DND-41 (cell line): ENCODE data around the gene RHOB.

Experiments used
- ATAC-seq: fragments of 200-7000 bp; cut with Tn5 transposase; 3 replicates; pipeline ENCODE4 v1.9.1; 2021; ENCODE audit warnings: low read depth; ENCODE audit not compliant: insufficient read depth
- DNase-seq: peaks from one replicate; pipeline ENCODE4 v3.0.0-alpha.2; 2020
- H2AFZ ChIP-seq: 2 replicates; pipeline ENCODE4 v1.6.0; 2012; ENCODE audit warnings: low read depth, low read length
- H3K27ac ChIP-seq: 2 replicates; pipeline ENCODE4 v1.5.1; 2012; ENCODE audit warnings: low read length, inconsistent platforms
- H3K27me3 ChIP-seq: fragments of 200-600 bp; sonication (generic); 2 replicates; pipeline ENCODE4 v1.6.0; 2012; ENCODE audit warnings: low read length, mild to moderate bottlenecking, inconsistent platforms; ENCODE audit not compliant: insufficient read depth, poor library complexity
- H3K36me3 ChIP-seq: 2 replicates; pipeline ENCODE4 v1.5.1; 2012; ENCODE audit warnings: low read length, inconsistent platforms; ENCODE audit not compliant: insufficient read depth
- H3K4me1 ChIP-seq: 2 replicates; pipeline ENCODE4 v1.5.1; 2012; ENCODE audit warnings: mild to moderate bottlenecking, low read length; ENCODE audit not compliant: insufficient read depth
- H3K4me2 ChIP-seq: 2 replicates; pipeline ENCODE4 v1.6.0; 2012; ENCODE audit warnings: mild to moderate bottlenecking, moderate library complexity, low read length, inconsistent platforms; ENCODE audit not compliant: insufficient read depth
- H3K4me3 ChIP-seq, 2 experiments: fragments of 200-600 bp in 1 of 2; shearing (Covaris generic) in 1 of 2; 2 replicates each; pipeline ENCODE4 v1.5.1; 2012 to 2016; ENCODE audit warnings: inconsistent platforms in 2 of 2, low read length in 2 of 2, mild to moderate bottlenecking in 2 of 2, low read depth in 1 of 2, moderate library complexity in 1 of 2
- H3K79me2 ChIP-seq: 2 replicates; pipeline ENCODE4 v1.6.0; 2012; ENCODE audit warnings: low read length, inconsistent platforms; ENCODE audit not compliant: insufficient read depth
- H3K9ac ChIP-seq: 2 replicates; pipeline ENCODE4 v1.6.0; 2012; ENCODE audit warnings: low read depth, mild to moderate bottlenecking, inconsistent platforms, low read length, moderate library complexity
- H3K9me3 ChIP-seq: 2 replicates; pipeline ENCODE4 v1.5.1; 2012; ENCODE audit warnings: low read length, moderate library complexity, mild to moderate bottlenecking, inconsistent platforms; ENCODE audit not compliant: insufficient read depth, severe bottlenecking
- H4K20me1 ChIP-seq: 2 replicates; pipeline ENCODE4 v1.6.0; 2012; ENCODE audit warnings: low read length; ENCODE audit not compliant: insufficient read depth
- EZH2 ChIP-seq: IDR thresholded peaks from 3 replicates; pipeline ENCODE4 v1.6.1; 2012; ENCODE audit warnings: borderline replicate concordance, low read depth, mild to moderate bottlenecking, moderate library complexity, low read length, inconsistent platforms; ENCODE audit not compliant: severe bottlenecking
- TF ChIP-seq, protein P1 (sequence below): IDR thresholded peaks from 2 replicates; pipeline ENCODE4 v1.5.1; 2012; ENCODE audit warnings: borderline replicate concordance, low read length, moderate library complexity, mild to moderate bottlenecking; ENCODE audit not compliant: poor library complexity, severe bottlenecking; ENCODE audit errors: extremely low read depth

Gene RHOB

DNA sequence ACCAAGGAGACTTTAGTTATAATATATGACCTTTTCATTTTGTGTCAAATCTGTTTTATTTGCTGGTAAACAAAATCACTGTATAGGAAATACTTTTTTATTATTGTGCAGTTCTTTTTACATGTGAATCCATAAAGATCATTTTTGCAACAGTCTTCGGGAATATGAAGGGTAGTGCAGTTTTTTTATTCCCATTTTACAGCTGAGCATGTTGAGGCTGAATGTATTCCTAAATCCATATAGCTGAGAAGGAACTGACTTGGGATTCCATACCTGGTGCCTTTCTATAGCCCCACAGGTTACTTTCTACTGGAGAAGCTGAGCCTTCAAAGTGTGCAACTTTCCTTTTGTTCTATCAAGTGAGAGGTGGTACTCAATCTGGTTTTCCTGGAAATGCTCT is 29.6 kb downstream of the RHOB start:
- no peak overlapping the region for H3K27ac ChIP-seq
- H3K36me3 ChIP-seq: no peaks in the 10 kb centered on the region
- H3K79me2 ChIP-seq: no peaks in the 10 kb centered on the region
- H3K4me1 ChIP-seq: no peaks in the 10 kb centered on the region
- DNase-seq (no peak), ATAC-seq (no peak)
- H4K20me1 ChIP-seq: no peaks in the 10 kb centered on the region
- H3K9me3 ChIP-seq: no peaks in the 10 kb centered on the region
- H3K4me3 ChIP-seq: no peak overlapping the region
- no peak overlapping the region for H3K4me2 ChIP-seq
- no peak overlapping the region for H3K9ac ChIP-seq
- no peaks in the 10 kb centered on the region for H3K27me3 ChIP-seq
- TF ChIP-seq, protein P1, sequence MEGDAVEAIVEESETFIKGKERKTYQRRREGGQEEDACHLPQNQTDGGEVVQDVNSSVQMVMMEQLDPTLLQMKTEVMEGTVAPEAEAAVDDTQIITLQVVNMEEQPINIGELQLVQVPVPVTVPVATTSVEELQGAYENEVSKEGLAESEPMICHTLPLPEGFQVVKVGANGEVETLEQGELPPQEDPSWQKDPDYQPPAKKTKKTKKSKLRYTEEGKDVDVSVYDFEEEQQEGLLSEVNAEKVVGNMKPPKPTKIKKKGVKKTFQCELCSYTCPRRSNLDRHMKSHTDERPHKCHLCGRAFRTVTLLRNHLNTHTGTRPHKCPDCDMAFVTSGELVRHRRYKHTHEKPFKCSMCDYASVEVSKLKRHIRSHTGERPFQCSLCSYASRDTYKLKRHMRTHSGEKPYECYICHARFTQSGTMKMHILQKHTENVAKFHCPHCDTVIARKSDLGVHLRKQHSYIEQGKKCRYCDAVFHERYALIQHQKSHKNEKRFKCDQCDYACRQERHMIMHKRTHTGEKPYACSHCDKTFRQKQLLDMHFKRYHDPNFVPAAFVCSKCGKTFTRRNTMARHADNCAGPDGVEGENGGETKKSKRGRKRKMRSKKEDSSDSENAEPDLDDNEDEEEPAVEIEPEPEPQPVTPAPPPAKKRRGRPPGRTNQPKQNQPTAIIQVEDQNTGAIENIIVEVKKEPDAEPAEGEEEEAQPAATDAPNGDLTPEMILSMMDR: no peak
- no peak for TF ChIP-seq EZH2
- no peak overlapping the region for H2AFZ ChIP-seq

DNA sequence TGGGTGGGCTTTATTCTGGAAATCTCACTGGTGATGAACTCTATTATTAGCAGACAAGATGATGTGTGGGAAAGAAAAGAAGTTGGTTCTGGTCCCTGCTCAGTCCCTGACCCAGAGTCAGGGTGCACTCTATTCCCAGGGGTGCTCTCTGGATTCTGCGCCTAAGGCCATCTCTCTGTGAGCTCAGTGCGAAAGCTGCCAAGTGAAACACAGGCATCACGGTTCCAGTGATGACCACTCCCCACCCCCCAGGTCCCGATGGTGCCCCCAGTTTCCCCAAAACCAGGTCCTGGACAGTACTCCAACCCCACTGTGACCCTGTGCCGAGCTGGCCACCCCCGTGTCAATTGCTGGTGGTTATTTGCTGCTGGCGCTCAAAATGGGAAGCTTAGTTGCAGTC is 30.1 kb downstream of the RHOB start:
- H3K4me2 ChIP-seq: no peak overlapping the region
- no peaks in the 10 kb centered on the region for H3K36me3 ChIP-seq
- H3K79me2 ChIP-seq: no peaks in the 10 kb centered on the region
- H3K27me3 ChIP-seq: no peaks in the 10 kb centered on the region
- ATAC-seq (no peak), DNase-seq (no peak)
- H3K27ac ChIP-seq: no peak overlapping the region
- H2AFZ ChIP-seq: no peak overlapping the region
- no peaks in the 10 kb centered on the region for H3K4me1 ChIP-seq
- H3K9ac ChIP-seq: no peak overlapping the region
- H4K20me1 ChIP-seq: no peaks in the 10 kb centered on the region
- TF ChIP-seq, protein P1: no peak
- no peak for TF ChIP-seq EZH2
- no peaks in the 10 kb centered on the region for H3K9me3 ChIP-seq
- H3K4me3 ChIP-seq: no peak overlapping the region

DNA sequence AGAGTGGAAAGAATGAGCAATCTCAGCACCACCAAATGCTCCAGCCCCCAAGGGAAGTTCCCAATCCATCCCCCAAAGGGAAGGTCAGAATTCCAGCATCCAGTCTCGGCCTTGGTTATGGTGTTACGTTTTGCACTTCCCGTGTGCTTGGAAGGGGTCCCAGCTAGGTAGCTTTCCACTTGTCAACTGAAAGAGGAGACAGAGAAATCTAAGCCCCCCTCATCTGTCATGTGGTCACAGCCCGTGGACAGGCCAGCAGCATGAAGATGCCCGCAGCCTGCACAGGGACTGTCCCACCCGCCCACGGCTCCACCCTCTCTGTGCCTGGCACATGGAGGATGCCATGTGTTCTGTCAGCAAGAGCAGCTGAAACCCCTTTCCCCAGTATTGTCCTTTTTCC is 32.1 kb downstream of the RHOB start:
- Histone ChIP-seq H2AFZ (no peak overlapping the region), H3K4me3 (no peak overlapping the region), H3K79me2 (no peaks in the 10 kb centered on the region), H3K4me1 (no peaks in the 10 kb centered on the region), H3K9me3 (no peaks in the 10 kb centered on the region), H4K20me1 (no peaks in the 10 kb centered on the region), H3K4me2 (no peak overlapping the region), H3K9ac (no peak overlapping the region), H3K27me3 (peaks cover 15% of the 10 kb centered on the region), H3K27ac (no peak overlapping the region), H3K36me3 (no peaks in the 10 kb centered on the region)
- ATAC-seq (no peak), DNase-seq (no peak)
- TF ChIP-seq EZH2: no peak
- TF ChIP-seq, protein P1: no peak

DNA sequence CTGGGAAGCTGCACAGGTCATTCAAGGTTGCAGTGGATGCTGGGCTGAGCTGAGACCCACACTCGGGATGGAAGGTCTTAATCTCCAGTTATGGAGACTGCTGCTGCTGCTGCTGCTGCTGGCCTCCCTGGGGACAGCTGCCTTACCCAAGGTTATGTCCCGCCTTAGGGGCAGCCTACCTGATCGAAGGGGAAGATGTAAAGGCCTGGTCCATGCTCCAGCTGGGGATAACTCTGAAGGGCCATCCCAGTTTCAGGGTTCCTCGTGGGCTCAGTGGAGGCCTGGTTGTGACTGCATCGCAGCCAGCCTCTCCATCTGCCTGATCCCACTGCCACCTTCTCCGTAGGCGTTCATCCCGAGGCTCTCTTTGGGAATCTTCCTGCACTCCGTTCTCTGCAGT is 33.0 kb downstream of the RHOB start:
- no peak overlapping the region for H2AFZ ChIP-seq
- no peaks in the 10 kb centered on the region for H3K4me1 ChIP-seq
- no peaks in the 10 kb centered on the region for H3K36me3 ChIP-seq
- DNase-seq (no peak), ATAC-seq (no peak)
- peaks cover 15% of the 10 kb centered on the region for H3K27me3 ChIP-seq
- no peaks in the 10 kb centered on the region for H3K9me3 ChIP-seq
- no peak overlapping the region for H3K9ac ChIP-seq
- no peak overlapping the region for H3K27ac ChIP-seq
- H4K20me1 ChIP-seq: no peaks in the 10 kb centered on the region
- no peak overlapping the region for H3K4me2 ChIP-seq
- H3K4me3 ChIP-seq: no peak overlapping the region
- no peaks in the 10 kb centered on the region for H3K79me2 ChIP-seq
- no peak for TF ChIP-seq EZH2
- TF ChIP-seq, protein P1: no peak
